Measurements from ENCODE around the gene DIPK1A.
"Not testable (repeated sequence)": the region's sequence is repeated elsewhere in the genome, so short reads cannot be mapped to it uniquely, and the experiment has no call there.

The DIPK1A gene

GRCh38 chr1:92913093-92913819 lies 48.0 kb downstream of the DIPK1A start:
- DNase-seq: no peak

GRCh38 chr1:92910081-92910480 lies 51.2 kb downstream of the DIPK1A start:
- DNase-seq: no peak

- DNase-seq: no peak
These were observed 51.9 kb downstream of the DIPK1A start for GRCh38 chr1:92909321-92909720.

- no peak for DNase-seq
These were observed 53.1 kb downstream of the DIPK1A start for GRCh38 chr1:92907949-92908684.

- no peak for DNase-seq
These were observed 57.5 kb downstream of the DIPK1A start for GRCh38 chr1:92903765-92904164.

- no peak for DNase-seq
These were observed 58.9 kb downstream of the DIPK1A start for GRCh38 chr1:92902406-92902744.

- no peak for DNase-seq
These were observed 59.4 kb downstream of the DIPK1A start for GRCh38 chr1:92901699-92902405.

- no peak for DNase-seq
These were observed 60.1 kb downstream of the DIPK1A start for GRCh38 chr1:92901126-92901525.

- DNase-seq: no peak
These were observed 60.7 kb downstream of the DIPK1A start for GRCh38 chr1:92900539-92900938.

GRCh38 chr1:92899780-92900179 lies 61.5 kb downstream of the DIPK1A start:
- DNase-seq: no peak

GRCh38 chr1:92898053-92898452 lies 63.2 kb downstream of the DIPK1A start:
- not testable (repeated sequence) for DNase-seq

GRCh38 chr1:92887465-92887864 lies 73.8 kb downstream of the DIPK1A start:
- no peak for DNase-seq

GRCh38 chr1:92886886-92887419 lies 74.3 kb downstream of the DIPK1A start:
- DNase-seq: no peak

GRCh38 chr1:92884195-92884594 lies 77.1 kb downstream of the DIPK1A start:
- DNase-seq: no peak

- DNase-seq: no peak
These were observed 78.0 kb downstream of the DIPK1A start for GRCh38 chr1:92883297-92883696.

GRCh38 chr1:92882819-92883218 lies 78.4 kb downstream of the DIPK1A start:
- peak; percentile 63 for DNase-seq

- no peak for DNase-seq
These were observed 79.9 kb downstream of the DIPK1A start for GRCh38 chr1:92881391-92881790.

- DNase-seq: no peak
These were observed 81.8 kb downstream of the DIPK1A start for GRCh38 chr1:92879316-92879968.

GRCh38 chr1:92877792-92878191 lies 83.5 kb downstream of the DIPK1A start:
- peak; percentile 27 for DNase-seq

GRCh38 chr1:92877081-92877711 lies 84.1 kb downstream of the DIPK1A start:
- peak; percentile 12 for DNase-seq

GRCh38 chr1:92876351-92876750 lies 84.9 kb downstream of the DIPK1A start:
- DNase-seq: no peak

GRCh38 chr1:92874987-92875386 lies 86.3 kb downstream of the DIPK1A start:
- no peak for DNase-seq

- DNase-seq: no peak
These were observed 88.5 kb downstream of the DIPK1A start for GRCh38 chr1:92872719-92873118.

Data from CD4-positive, alpha-beta T cell treated with Interleukin-12 subunit alpha and Interleukin-12 subunit beta, for 1 hour (primary cell).